ENCODE results near the gene FBXO15.

The FBXO15 gene

DNA sequence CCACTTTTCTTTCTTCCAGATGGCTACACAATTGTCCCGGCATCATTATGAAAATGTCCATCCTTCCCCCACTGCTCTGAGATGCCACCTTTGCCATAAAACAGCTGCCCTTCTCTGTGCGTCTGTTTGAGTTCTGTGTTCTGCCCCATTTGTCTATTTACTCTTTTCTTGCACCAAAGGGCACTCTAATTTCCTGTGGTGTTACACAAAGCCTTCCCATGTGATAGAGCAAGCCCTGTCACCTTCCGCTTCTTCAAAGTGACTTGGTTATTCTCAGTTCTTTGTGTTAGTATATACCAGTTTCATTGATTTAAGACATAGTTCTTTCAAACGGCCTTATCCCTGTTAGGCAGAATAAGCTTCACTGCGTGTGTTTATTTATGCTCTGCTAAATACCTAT lies 84.1 kb downstream of the FBXO15 start:
- DNase-seq, result no peak

DNA sequence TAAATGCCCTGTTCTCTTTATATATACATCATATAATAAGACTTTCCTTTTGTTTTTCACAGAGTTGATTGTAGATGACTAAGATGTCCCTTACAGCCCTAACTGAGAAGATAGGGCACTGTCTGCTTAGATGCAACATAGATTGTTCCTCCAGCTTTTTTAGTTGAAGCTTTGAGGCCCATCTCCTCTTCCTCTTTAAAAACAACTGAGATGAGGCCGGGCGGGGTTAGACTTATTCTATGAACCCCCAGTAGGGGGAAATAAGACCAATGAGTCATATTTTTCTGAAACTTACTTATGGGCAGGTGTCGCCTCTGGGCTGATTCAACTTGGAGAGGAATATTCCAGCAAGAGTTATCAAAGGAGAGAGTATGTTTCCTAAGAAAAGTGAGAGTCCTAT lies 84.6 kb downstream of the FBXO15 start:
- no peak for DNase-seq

DNA sequence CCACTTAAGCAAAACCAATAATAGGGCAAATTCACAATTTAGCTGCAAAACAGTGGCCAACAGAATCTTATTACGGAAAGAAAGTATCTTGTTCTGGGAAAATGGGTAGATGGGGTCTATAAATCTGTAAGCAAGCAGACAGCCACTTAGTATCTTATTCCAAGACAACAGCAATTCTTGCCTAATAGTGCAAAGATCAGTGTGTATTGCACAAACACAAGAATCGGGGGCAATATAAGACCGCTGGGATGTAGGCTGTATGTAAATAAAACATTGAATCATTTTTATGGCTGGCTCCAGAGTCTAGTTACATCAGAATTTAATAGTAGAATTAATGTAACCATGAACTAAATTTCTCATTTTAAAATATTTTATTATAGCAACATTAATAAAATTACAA lies 85.6 kb downstream of the FBXO15 start:
- DNase-seq, result no peak

DNA sequence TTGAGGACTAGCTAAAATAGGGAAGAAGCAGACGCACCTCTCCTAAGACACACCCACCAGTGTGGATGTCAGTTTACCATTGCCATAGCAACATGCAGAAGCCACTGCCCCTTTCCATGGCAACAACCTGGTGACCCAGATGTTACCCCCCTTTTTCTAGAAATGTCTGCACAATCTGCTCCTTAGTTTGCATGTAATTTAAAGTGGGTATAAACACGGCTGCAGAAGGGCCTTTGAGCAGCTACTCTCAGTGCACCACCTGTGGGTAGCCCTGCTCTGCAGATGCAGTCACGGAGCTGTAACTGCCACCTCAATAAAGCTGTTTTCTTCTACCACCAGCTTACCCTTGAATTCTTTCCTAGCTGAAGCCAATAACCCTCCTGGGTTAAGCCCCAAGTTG lies 87.1 kb downstream of the FBXO15 start:
- DNase-seq, result no peak

DNA sequence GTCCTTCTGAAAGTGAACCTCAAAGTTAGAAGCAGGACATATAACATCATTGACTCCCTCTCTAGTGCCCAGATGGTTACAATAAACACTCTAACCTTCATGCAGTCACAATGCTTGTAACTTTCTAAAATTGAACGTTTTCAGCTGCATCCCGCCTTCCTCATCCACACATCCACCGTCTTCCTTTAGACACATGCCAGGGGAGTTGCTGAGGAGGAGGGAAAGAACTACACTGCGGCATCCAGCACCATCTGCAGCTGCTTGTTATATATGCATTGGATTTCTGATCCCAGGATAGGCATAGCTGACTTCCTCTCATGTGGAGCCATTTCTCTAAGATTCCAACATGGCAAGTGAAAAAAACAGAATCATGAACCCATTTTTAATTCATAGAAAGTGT lies 96.8 kb downstream of the FBXO15 start:
- peak in 1 of 51 donors; percentile 23 for DNase-seq

DNA sequence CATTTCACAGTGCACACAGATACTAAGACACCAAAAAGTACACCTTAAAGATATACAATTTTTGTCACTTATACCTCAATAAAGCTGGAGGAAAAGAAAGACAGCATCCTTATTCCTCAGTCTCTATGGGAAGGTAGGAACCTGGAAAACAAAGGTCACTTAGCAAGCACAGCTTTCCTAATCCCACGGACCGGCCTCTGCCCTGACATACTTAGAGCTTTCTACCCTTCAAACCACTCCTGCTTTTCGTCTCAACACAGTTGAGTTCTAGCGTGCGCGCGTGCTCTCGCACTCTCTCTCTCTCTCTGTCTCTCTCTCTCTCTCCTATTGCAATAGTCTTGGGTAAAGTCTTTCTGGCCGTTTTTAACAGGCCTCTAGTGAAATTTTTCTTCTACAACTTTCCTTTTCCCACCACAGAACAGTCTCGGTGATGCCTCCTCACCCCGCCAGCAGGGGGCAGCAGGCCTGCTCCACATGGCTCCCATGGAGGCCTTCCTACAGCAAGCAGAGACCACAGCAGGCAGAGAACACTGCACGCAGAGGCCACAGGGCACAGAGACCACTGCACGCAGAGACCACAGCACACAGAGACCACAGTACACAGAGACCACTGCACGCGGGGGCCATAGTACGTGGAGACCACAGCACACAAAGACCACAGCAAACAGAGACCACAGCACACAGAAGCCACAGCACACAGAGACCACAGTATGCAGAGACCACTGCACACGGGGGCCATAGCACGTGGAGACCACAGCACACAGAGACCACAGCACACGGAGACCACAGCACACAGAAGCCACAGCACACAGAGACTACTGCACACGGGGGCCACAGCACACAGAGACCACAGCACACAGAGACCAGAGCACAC lies 106.9 kb downstream of the FBXO15 start:
- DNase-seq, result peak in 2 of 51 donors; percentile 2 to 20

DNA sequence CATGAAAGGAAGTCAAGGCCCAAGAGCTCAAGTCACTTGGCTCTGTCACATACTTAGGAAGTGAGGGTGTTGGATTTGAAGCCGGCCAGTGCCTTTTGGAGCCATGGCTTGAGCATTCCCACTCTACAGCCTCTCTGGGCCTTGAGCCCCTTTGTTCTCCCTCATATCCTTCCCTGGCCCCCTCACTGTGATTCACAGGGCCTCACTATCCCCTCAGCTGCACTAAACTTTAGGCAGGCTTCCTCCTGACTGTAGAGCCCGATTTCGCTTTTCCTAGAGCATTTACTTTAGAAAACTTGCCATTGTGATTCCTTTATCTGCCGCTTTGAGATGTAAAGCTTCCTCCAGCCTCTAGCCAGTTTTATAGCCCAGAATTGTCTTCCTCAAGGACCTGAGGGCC lies 107.6 kb downstream of the FBXO15 start:
- no peak for DNase-seq

DNA sequence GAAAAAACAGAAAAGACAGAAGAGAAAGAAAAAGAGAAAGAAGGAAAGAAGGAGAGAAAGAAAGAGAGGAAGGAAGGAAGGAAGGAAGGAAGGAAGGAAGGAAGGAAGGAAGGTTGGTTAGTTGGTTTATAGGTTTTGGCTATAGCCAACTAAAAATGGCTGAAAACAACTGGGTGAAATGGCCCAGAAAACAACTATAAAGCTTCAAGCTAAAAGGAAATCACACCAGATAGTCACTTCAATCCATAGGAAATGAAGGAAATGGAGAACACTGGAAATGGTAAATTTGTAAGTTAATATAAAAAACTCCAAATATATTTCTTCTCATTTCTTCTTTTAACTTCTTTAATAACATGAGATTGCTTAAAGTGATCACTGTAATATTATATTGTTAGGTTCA lies 118.5 kb downstream of the FBXO15 start:
- DNase-seq, result no peak

Data from hypothalamus (tissue), 51 donors.